Neural crest cell (in vitro differentiated cells): ENCODE data around the gene OSBPL1A. TPM values are rescaled to one million over a fixed set of nuclear protein-coding genes. Genes with fewer than 3 reads are reported as not detected.

Experiments
- DNase-seq: peaks from one replicate; pipeline ENCODE4 v3.0.0; 2021; ENCODE audit warnings: low read depth, mixed read lengths, low spot score
- H3K27ac Mint-ChIP-seq: one replicate; pipeline ENCODE4 v1.8.0; 2021; ENCODE audit warnings: mild to moderate bottlenecking, mixed read lengths; ENCODE audit not compliant: unreplicated experiment
- H3K27me3 Mint-ChIP-seq: 2 replicates; pipeline ENCODE4 v1.8.0; 2021; ENCODE audit warnings: low read depth, mild to moderate bottlenecking, mixed read lengths
- H3K36me3 Mint-ChIP-seq: 2 replicates; pipeline ENCODE4 v1.8.0; 2021; ENCODE audit warnings: low read depth, mild to moderate bottlenecking, mixed read lengths
- H3K4me1 Mint-ChIP-seq: 2 replicates; pipeline ENCODE4 v1.8.0; 2021; ENCODE audit warnings: mixed read lengths
- H3K4me3 Mint-ChIP-seq: one replicate; pipeline ENCODE4 v1.8.0; 2021; ENCODE audit warnings: mild to moderate bottlenecking, mixed read lengths
- H3K9me3 Mint-ChIP-seq: 2 replicates; pipeline ENCODE4 v1.8.0; 2021; ENCODE audit warnings: mixed read lengths
- CTCF ChIP-seq: fragments of 200-600 bp; sonication (generic); conservative IDR thresholded peaks from 2 replicates; pipeline ENCODE4 v1.5.0; 2021; ENCODE audit warnings: antibody characterized with exemption, mild to moderate bottlenecking
- total RNA-seq: library from RNA; stranded (reverse); gene quantifications from 2 replicates; pipeline ENCODE4 v1.2.1, GENCODE V29; 2021

Gene OSBPL1A
- total RNA-seq, 1 donor from 2014 or later: 45.8 TPM

GRCh38 chr18:24136967-24137373 is 260.7 kb downstream of the OSBPL1A start:
- peak overlapping the region; percentile 78 for H3K4me3 Mint-ChIP-seq
- peaks cover 12% of the 10 kb centered on the region for H3K36me3 Mint-ChIP-seq
- DNase-seq: no peak
- no peak for TF ChIP-seq CTCF
- no peaks in the 10 kb centered on the region for H3K27me3 Mint-ChIP-seq
- H3K4me1 Mint-ChIP-seq: peaks cover 18% of the 10 kb centered on the region
- no peak overlapping the region for H3K27ac Mint-ChIP-seq
- peaks cover 8% of the 10 kb centered on the region for H3K9me3 Mint-ChIP-seq

GRCh38 chr18:24130494-24130893 is 267.1 kb downstream of the OSBPL1A start:
- H3K27me3 Mint-ChIP-seq: no peaks in the 10 kb centered on the region
- H3K27ac Mint-ChIP-seq: no peak overlapping the region
- no peak for TF ChIP-seq CTCF
- peaks cover 8% of the 10 kb centered on the region for H3K36me3 Mint-ChIP-seq
- no peak overlapping the region for H3K4me3 Mint-ChIP-seq
- no peak for DNase-seq
- H3K4me1 Mint-ChIP-seq: no peaks in the 10 kb centered on the region
- no peaks in the 10 kb centered on the region for H3K9me3 Mint-ChIP-seq

GRCh38 chr18:24128700-24129099 is 268.9 kb downstream of the OSBPL1A start:
- no peak for DNase-seq
- Mint-ChIP-seq H3K9me3 (no peaks in the 10 kb centered on the region), H3K4me3 (no peak overlapping the region), H3K27ac (no peak overlapping the region), H3K27me3 (no peaks in the 10 kb centered on the region), H3K4me1 (no peaks in the 10 kb centered on the region), H3K36me3 (peaks cover 8% of the 10 kb centered on the region)
- TF ChIP-seq CTCF: no peak

- DNase-seq: no peak
- Mint-ChIP-seq H3K36me3 (peaks cover 10% of the 10 kb centered on the region), H3K4me3 (no peak overlapping the region), H3K27ac (no peak overlapping the region), H3K27me3 (no peaks in the 10 kb centered on the region), H3K4me1 (no peaks in the 10 kb centered on the region), H3K9me3 (no peaks in the 10 kb centered on the region)
- no peak for TF ChIP-seq CTCF
These were observed 269.9 kb downstream of the OSBPL1A start for GRCh38 chr18:24127735-24128134.

GRCh38 chr18:24126155-24126961 is 271.3 kb downstream of the OSBPL1A start:
- H3K4me3 Mint-ChIP-seq: no peak overlapping the region
- no peaks in the 10 kb centered on the region for H3K4me1 Mint-ChIP-seq
- H3K36me3 Mint-ChIP-seq: peaks cover 12% of the 10 kb centered on the region
- no peak for TF ChIP-seq CTCF
- no peak for DNase-seq
- no peaks in the 10 kb centered on the region for H3K27me3 Mint-ChIP-seq
- H3K9me3 Mint-ChIP-seq: no peaks in the 10 kb centered on the region
- H3K27ac Mint-ChIP-seq: no peak overlapping the region
